GM18499 (cell line): ENCODE data around the gene RNLS.

Source experiments
- ATAC-seq: cut with Tn5 transposase; IDR thresholded peaks from one replicate; pipeline ENCODE4 v1.9.1; 2021; ENCODE audit warnings: moderate number of reproducible peaks; ENCODE audit not compliant: insufficient read depth, unreplicated experiment

RNLS gene

GRCh38 chr10:88526501-88527105, 56.5 kb downstream of the RNLS start:
- no peak for ATAC-seq

- ATAC-seq: no peak
These were observed 57.6 kb downstream of the RNLS start for GRCh38 chr10:88525371-88526069.

GRCh38 chr10:88523739-88524400, 59.2 kb downstream of the RNLS start:
- ATAC-seq: no peak

- no peak for ATAC-seq
These were observed 60.4 kb downstream of the RNLS start for GRCh38 chr10:88522715-88523114.

- ATAC-seq: no peak
These were observed 61.3 kb downstream of the RNLS start for GRCh38 chr10:88521791-88522190.

- no peak for ATAC-seq
These were observed 67.9 kb downstream of the RNLS start for GRCh38 chr10:88515235-88515634.

- ATAC-seq: no peak
These were observed 70.5 kb downstream of the RNLS start for GRCh38 chr10:88512599-88512998.

GRCh38 chr10:88508796-88509195, 74.3 kb downstream of the RNLS start:
- ATAC-seq: no peak

GRCh38 chr10:88507826-88508453, 75.2 kb downstream of the RNLS start:
- no peak for ATAC-seq

GRCh38 chr10:88507404-88507803, 75.7 kb downstream of the RNLS start:
- ATAC-seq: no peak

- no peak for ATAC-seq
These were observed 77.4 kb downstream of the RNLS start for GRCh38 chr10:88505680-88506215.

- no peak for ATAC-seq
These were observed 77.9 kb downstream of the RNLS start for GRCh38 chr10:88505265-88505664.

- ATAC-seq: no peak
These were observed 82.5 kb downstream of the RNLS start for GRCh38 chr10:88500656-88501055.

- ATAC-seq: no peak
These were observed 83.3 kb downstream of the RNLS start for GRCh38 chr10:88499569-88500470.

GRCh38 chr10:88497913-88498312, 85.2 kb downstream of the RNLS start:
- ATAC-seq: no peak

- ATAC-seq: no peak
These were observed 88.6 kb downstream of the RNLS start for GRCh38 chr10:88494537-88494936.

- ATAC-seq: no peak
These were observed 89.2 kb downstream of the RNLS start for GRCh38 chr10:88493691-88494483.

GRCh38 chr10:88491314-88491713, 91.8 kb downstream of the RNLS start:
- ATAC-seq: no peak
